Ecto neural progenitor cell (in vitro differentiated cells): Measurements from ENCODE around the gene SERPINB2.

Experiments used
- DNase-seq: peaks from one replicate; pipeline ENCODE4 v3.0.0-alpha.2; 2018; ENCODE audit warnings: low spot score

The SERPINB2 gene

GRCh38 chr18:63887424-63887823 lies at the start of gene SERPINB2:
TSS of gene SERPINB2 (plus strand) at chr18:63887705. CDS start at chr18:63891445, 3,740 bp downstream.
- no peak for DNase-seq

DNA sequence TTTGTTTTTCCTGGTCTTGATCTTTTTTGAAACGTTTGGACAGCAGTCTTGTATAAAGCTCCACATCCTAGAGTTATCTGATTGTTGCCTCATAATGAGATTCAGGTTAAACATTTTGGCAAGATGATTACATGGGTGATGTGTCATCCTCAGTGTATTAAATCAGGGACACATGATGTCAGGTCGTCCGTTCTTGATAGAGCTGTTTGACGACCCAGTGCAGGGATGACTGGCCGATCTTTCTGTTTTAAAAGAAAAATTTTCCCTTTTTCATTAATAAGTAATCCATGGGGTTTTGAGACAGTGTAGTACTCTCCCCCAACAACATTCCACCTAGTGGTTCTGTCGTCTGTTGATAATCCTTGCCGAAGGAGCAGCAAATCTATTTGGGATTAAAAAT lies 44.5 kb upstream of the SERPINB2 start:
- no peak for DNase-seq

DNA sequence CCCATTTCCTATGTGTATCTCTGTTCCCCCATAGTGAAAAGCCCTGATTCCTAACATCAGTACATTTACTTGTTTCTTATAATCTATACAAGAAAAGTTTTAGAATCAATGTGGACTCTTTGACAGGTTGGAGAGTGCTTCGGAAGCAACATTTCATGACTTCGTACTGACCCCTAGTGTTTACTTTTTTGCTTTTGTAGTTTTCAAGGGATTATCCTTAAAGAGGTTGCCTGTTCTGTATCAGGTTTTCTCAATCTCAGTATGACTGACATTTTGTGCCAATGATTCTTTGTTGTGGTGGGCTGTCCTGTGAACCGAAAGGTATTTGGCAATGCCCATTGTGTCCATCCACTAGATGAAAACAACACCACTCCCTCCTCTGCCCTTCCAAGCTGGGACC lies 43.3 kb upstream of the SERPINB2 start:
- DNase-seq, result no peak

- DNase-seq, result no peak
Observed at GRCh38 chr18:63848159-63848558, 39.3 kb upstream of the SERPINB2 start.

DNA sequence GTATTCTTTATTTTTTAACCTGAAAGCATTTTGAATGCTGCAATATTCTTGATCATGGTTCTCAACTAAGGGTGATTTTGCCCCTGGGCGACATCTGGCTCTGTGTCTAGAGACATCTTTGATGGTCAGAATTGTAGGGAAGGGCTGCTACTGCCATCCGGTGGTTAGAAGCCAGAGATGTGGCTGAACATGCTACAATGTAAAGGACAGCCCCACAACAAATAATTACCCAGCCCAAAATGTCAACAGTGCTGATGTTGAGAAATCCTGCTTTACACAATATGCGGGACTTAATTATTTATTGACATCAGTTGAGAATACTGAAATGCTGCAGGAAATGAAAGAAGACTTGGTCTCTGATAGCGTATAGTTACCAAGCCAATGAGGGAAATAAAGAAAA lies 37.5 kb upstream of the SERPINB2 start:
- no peak for DNase-seq

GRCh38 chr18:63850636-63851035 lies 36.9 kb upstream of the SERPINB2 start:
- no peak for DNase-seq

- no peak for DNase-seq
Observed at GRCh38 chr18:63858456-63858855, 29.0 kb upstream of the SERPINB2 start.

DNA sequence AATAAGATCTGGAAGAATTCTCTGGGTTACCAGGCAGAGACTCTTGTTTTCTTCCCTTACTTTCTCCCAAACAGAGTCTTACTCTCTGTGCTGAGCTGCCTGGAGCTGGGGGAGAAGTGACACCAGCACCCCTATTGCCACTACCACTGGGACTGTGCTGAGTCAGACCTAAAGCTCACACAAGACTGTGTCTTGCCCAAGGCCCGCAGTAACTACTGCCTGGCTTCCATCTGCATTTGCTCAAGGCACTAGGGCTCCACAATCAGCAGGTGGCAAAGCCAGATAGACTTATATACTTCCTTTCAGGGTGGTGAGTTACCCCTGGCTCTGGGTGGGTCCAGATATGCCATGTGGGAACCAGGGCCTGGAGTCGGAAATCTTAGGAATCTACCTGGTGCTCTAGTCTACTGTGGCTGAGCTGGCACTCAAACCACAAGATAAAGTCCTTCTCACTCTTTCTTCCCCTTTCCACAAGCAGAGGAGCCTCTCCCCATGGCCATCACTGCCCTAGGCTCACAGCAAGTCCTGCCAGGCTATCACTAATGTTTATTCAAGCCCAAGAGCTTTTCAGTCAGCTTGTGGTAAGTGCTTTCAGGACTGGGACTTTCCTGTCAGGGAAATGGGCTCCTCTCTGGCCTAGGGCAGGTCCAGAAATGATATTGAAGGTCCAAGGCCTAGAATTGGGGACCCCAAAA lies 27.6 kb upstream of the SERPINB2 start:
- no peak for DNase-seq

DNA sequence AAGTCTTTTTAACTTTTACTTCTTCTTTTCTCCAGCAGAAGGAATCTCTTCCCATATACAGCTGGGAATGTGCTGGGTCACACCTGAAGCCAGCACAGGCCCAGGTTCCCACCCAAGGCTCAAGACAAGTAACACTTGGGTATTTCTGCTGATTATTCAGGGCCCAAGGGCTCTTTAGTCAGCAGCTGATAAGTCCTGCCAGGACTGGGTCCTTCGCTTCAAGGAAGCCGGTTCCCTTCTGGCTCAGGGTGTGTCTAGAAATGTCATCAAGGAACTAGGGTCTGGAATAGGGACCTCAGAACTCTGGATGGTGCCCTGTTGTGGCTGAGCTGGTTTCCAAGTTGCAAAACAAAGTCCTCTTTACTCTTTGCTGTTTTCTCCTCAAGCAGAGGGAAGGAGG lies 27.0 kb upstream of the SERPINB2 start:
- DNase-seq, result no peak

- DNase-seq, result no peak
Observed at GRCh38 chr18:63867368-63868125, 20.0 kb upstream of the SERPINB2 start.

GRCh38 chr18:63868546-63868945 lies 19.0 kb upstream of the SERPINB2 start:
- DNase-seq, result no peak

DNA sequence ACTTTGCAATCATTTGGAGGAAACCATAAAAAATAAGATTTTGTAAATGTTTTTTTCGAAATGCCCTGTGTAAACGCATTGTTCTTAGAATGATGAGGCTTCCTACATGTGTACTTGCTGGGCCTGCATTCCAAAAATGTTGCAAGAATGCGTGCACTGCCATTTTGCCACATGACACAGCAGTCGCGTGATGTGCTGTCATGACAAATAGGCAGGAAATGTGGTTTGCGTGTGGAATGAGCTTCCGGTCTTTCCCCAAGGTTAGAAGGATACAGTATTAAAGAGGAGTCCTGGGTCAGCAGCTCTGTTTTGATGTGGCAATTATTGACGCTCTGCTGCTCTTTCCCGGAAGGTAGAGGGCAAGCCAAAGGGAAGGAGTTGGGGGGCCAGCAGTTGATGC lies 18.1 kb upstream of the SERPINB2 start:
- no peak for DNase-seq

GRCh38 chr18:63869851-63870250 lies 17.7 kb upstream of the SERPINB2 start:
- DNase-seq, result no peak

- no peak for DNase-seq
Observed at GRCh38 chr18:63871836-63872235, 15.7 kb upstream of the SERPINB2 start.

GRCh38 chr18:63872586-63872985 lies 14.9 kb upstream of the SERPINB2 start:
- DNase-seq, result no peak

DNA sequence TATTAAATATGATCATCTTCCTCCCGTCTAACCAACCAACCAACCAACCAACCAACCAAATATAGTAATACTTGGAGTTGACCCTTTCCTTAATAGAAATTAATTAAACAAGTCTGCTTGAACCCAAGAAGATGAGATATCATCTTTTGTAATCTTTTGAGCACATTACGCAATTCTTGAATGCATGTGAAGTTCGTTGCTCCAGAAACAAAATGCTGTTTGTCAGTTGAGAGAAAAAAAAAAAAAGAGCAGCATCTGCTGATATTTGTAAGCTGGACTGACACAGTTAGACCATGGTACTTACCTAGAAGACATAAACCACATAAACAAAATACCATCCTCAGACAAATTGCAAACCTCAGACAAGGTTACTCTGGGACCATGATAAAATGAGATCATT lies 9.2 kb upstream of the SERPINB2 start:
- DNase-seq, result no peak

- DNase-seq, result no peak
Observed at GRCh38 chr18:63878925-63879324, 8.6 kb upstream of the SERPINB2 start.

- DNase-seq, result no peak
Observed at GRCh38 chr18:63879709-63880108, 7.8 kb upstream of the SERPINB2 start.

- DNase-seq, result no peak
Observed at GRCh38 chr18:63881851-63882250, 5.7 kb upstream of the SERPINB2 start.

GRCh38 chr18:63882333-63883141 lies 5.0 kb upstream of the SERPINB2 start:
- DNase-seq, result no peak

DNA sequence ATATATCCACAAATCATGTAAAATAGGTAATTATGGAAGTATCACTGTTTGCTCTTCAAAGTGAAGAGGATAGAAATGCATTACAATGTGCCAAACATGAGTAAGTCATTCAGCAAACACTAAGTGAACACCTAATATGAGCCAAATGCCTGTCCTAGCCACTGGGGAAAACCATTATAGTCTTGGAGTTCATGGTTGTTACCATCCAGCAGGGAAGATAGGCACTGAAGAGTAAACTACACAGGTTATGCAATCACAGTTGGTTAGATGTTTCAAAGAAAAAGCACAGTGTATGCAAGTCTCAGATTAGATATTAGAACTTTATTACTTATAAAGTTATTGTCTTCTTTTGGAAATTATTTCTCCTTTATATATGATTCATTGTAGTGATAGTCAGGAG lies 3.9 kb upstream of the SERPINB2 start:
- no peak for DNase-seq

GRCh38 chr18:63888470-63889190 lies 1.1 kb downstream of the SERPINB2 start:
- no peak for DNase-seq
